ENCODE data around the gene PTPRN2. TPM values are rescaled to one million over a fixed set of nuclear protein-coding genes. Genes with fewer than 3 reads are reported as not detected.

The PTPRN2 gene
- total RNA-seq, 1 experiment from 2014 or later: 1.1 TPM

DNA sequence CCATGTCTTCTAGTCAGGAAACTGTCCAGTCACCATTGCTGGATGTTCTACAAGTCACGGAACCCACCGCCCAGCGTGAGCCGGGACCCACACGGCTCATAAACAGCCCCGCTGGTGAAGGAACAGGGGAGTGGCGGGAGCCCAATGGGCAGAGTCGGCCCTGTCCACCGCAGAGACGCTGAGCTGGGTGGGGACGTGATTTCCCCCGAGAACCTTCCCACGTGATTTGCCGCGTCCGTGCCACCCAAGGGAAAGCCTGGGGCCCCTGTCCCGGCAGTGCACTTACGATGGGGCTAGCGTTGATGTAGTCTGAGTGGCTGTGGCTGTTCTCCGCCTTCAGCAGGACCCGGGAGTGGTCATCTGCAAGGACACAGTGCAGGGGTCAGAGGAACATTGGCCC lies 983.9 kb downstream of the PTPRN2 start:
- BruUV-seq (replicated peaks): no TSS peak

DNA sequence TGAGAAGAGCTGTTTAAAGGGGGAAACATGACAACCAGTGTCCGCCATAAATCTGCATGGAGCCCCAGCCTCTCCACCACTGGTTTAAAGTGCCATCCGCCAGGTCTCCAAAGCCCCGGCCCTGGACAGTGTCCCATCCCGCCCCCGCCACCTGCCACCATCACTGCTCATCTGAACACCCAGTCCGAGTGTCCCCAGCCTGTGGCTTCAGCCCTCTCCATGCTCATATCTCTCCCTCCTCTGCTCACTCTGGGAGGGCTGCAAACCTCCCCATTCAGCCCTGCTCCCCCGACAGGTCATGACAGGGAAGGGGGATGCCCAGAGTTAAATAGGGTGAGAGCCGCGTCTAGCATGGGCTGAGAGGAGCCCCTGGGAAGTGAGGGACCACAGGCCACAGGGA lies 984.6 kb downstream of the PTPRN2 start:
- CTCF ChIA-PET: no interaction called here
- TF ChIP-seq SIN3A (IDR thresholded peaks at IDR 0.05; ENCODE audit: borderline replicate concordance, insufficient read depth, low read depth, low read length) (no peak), REST (IDR thresholded peaks at IDR 0.05; ENCODE audit: insufficient read depth in 1 of 2, low read depth in 2 of 2, low read length in 1 of 2) (no peak), TCF7L2 (IDR thresholded peaks at IDR 0.05; ENCODE audit: low read depth, low read length) (no peak), POLR2AphosphoS5 (IDR thresholded peaks at IDR 0.05; ENCODE audit: low read depth, low read length) (no peak)
- TF ChIP-seq, protein P1, sequence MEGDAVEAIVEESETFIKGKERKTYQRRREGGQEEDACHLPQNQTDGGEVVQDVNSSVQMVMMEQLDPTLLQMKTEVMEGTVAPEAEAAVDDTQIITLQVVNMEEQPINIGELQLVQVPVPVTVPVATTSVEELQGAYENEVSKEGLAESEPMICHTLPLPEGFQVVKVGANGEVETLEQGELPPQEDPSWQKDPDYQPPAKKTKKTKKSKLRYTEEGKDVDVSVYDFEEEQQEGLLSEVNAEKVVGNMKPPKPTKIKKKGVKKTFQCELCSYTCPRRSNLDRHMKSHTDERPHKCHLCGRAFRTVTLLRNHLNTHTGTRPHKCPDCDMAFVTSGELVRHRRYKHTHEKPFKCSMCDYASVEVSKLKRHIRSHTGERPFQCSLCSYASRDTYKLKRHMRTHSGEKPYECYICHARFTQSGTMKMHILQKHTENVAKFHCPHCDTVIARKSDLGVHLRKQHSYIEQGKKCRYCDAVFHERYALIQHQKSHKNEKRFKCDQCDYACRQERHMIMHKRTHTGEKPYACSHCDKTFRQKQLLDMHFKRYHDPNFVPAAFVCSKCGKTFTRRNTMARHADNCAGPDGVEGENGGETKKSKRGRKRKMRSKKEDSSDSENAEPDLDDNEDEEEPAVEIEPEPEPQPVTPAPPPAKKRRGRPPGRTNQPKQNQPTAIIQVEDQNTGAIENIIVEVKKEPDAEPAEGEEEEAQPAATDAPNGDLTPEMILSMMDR (IDR thresholded peaks at IDR 0.05): no peak
- Histone ChIP-seq H3K27ac (ENCODE audit: low read length) (no peak overlapping the region), H3K9me3 (ENCODE audit: control insufficient read depth, insufficient read depth, low read depth, low read length) (no peaks in the 10 kb centered on the region), H3K4me1 (ENCODE audit: control insufficient read depth, insufficient read depth, low read length) (no peaks in the 10 kb centered on the region), H3K27me3 (ENCODE audit: control insufficient read depth, insufficient read depth, low read length) (no peaks in the 10 kb centered on the region), H3K36me3 (ENCODE audit: control insufficient read depth, insufficient read depth, low read length) (no peaks in the 10 kb centered on the region), H3K4me3 (ENCODE audit: low read depth in 2 of 2, low read length in 2 of 2) (no peak overlapping the region)
- intact Hi-C loops (cut with micrococcal nuclease; ENCODE audit: unreplicated experiment) (no loop called here), in situ Hi-C loops (cut with HindIII; ENCODE audit: low pct_unique_long_range_greater_than_20kb, low sequenced_read_pairs) (no loop called here)
- no TSS peak for BruUV-seq (replicated peaks)
- ATAC-seq (no peak), DNase-seq (ENCODE audit: low read depth, low spot score) (no peak)
- POLR2A ChIA-PET: no interaction called here

More for the DNA sequence above, 983.9 kb downstream of the PTPRN2 start:
- TF ChIP-seq REST (IDR thresholded peaks at IDR 0.05; ENCODE audit: insufficient read depth in 1 of 2, low read depth in 2 of 2, low read length in 1 of 2) (no peak), POLR2AphosphoS5 (IDR thresholded peaks at IDR 0.05; ENCODE audit: low read depth, low read length) (no peak)
- TF ChIP-seq, protein P1 (IDR thresholded peaks at IDR 0.05): no peak
- DNase-seq (ENCODE audit: low read depth, low spot score): no peak
- ATAC-seq: no peak
- intact Hi-C loops (cut with micrococcal nuclease; ENCODE audit: unreplicated experiment) (no loop called here), in situ Hi-C loops (cut with HindIII; ENCODE audit: low pct_unique_long_range_greater_than_20kb, low sequenced_read_pairs) (no loop called here)
- Histone ChIP-seq H3K4me1 (ENCODE audit: control insufficient read depth, insufficient read depth, low read length) (no peaks in the 10 kb centered on the region), H3K4me3 (ENCODE audit: low read depth in 2 of 2, low read length in 2 of 2) (no peak overlapping the region), H3K27me3 (ENCODE audit: control insufficient read depth, insufficient read depth, low read length) (no peaks in the 10 kb centered on the region), H3K36me3 (ENCODE audit: control insufficient read depth, insufficient read depth, low read length) (no peaks in the 10 kb centered on the region), H3K9me3 (ENCODE audit: control insufficient read depth, insufficient read depth, low read depth, low read length) (no peaks in the 10 kb centered on the region), H3K27ac (ENCODE audit: low read length) (no peak overlapping the region)
- ChIA-PET POLR2A (no interaction called here), CTCF (no interaction called here)
